GM18508 (cell line): Measurements from ENCODE around the gene ZNF669.

ENCODE experiments used
- ATAC-seq: cut with Tn5 transposase; IDR thresholded peaks from one replicate; pipeline ENCODE4 v1.9.1; 2021; ENCODE audit warnings: moderate number of reproducible peaks; ENCODE audit not compliant: insufficient read depth, unreplicated experiment

ZNF669 gene

DNA sequence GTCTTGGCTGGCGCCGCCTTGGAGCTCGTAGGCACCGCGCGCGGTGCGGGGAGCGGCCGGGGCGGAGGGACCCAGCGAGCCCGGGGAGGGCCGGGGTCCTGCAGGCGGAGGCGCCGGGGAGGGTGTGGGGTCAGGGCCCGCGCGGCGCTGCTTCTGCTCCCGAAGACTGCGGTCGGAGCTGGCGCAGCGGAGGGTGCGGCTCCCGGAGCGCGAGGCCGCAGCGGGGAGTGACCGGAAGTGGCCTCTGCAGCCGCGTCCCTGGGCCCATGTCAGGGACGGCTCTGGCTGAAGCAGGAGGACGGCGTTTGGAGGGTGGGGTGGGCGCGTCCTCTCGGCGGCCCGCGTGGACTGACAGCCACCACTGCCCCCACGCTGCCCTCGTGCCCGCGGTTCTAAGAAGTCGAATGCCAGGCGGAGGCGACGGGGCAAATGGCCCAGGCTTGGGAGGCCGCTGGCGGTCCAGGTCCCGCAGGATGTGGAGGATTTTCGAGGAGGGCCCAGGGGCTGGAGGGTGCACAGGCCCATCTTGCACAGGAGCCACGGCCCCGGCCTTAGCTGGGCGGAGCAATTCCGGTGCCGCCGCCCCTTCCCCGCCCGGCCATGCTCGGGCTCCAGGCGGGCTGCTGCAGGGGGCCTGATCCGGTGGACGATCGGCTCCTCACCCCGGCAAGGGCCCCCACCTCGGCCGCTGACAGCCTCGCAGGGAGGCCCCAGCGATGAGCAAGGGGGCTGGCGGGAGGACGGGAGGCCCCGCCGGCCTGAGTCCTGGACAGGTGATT is 7.7 kb upstream of the ZNF669 start:
- no peak for ATAC-seq

- ATAC-seq: no peak
Observed at GRCh38 chr1:247111259-247111699, 7.1 kb upstream of the ZNF669 start.

GRCh38 chr1:247110627-247111258 is 6.6 kb upstream of the ZNF669 start:
- no peak for ATAC-seq

DNA sequence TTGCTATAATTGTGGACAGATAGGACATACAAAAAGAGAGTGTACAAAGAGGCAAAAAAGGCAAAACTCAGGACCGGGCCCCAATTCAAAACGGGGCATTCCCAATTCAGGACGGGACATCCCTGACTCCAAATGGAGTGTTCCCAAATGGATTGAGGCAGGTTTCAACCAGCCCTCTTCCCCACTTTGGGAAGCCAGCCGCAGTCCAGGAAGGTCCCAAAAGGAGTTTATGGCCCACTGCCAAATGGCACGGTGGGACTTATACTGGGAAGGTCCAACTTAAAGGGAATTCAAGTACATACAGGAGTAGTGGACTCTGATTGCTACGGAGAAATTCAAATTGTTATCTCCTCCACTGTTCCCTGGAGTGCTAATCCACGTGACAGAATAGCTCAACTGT is 3.5 kb upstream of the ZNF669 start:
- ATAC-seq: no peak

- no peak for ATAC-seq
Observed at GRCh38 chr1:247105966-247106365, 1.8 kb upstream of the ZNF669 start.

GRCh38 chr1:247104965-247105364 is 809 bp upstream of the ZNF669 start:
- ATAC-seq: no peak

DNA sequence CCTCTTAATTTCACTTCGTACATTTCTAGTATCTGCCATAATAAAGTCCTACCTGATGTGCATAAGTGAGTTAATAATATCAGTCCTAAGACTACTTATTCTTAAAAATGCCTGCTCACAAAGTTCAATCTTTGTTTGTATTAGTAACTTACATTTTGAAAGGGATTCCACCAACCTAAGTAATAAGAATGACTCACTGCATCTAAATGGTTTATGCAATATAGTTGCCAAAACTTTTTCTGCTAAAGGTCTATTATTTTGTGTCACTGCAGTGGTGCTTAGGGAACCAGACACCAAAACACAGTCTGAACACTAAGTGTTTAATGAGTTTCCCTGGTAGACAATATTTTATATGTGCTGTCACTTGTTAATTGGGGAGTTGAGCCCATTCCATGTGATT is 1.8 kb downstream of the ZNF669 start:
- ATAC-seq: no peak

DNA sequence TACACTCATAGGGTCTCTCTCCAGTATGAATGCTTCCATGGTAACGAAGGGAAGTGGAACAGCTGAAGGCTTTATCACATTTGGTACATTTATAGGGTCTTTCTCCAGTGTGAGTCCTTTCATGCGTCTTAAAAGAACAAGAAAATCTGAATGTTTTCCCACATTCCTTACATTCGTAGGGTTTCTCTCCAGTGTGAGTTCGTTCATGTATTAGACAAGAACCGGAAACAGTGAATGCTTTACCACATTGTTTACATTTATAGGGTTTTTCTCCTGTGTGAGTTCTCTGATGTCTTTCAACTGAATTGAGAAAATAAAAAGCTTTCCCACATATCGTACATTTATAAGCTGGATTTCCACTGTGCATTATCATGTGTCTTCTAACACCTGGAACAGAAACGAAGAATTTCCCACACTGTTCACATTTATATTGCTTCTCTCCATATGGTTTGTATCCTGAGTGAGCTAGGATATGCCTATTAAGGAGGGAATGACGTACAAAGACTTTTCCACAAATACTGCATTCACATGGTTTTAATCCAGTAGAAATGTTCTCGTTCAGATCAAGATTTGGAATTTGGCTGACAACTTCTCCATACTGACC is 3.4 kb downstream of the ZNF669 start:
- no peak for ATAC-seq

GRCh38 chr1:247096958-247097357 is 7.2 kb downstream of the ZNF669 start:
- no peak for ATAC-seq

DNA sequence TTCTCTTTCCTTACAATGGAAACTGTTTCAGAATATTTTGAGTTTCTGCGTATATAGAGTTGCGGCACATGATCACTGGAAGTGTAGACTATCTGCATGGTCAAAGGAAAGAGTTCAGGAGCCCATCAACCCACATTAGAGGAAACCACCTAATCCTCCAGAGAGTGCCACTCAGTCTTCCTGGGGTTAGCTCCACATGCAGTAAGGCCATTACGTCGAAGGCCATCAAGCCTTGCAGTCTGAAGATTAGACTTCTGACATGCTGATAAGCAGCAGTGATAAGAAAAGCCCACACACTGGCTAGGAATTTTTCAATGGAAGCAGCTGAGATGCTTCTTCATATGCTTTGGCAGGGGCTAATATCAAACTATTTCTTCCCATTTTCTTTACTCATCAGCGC is 7.6 kb downstream of the ZNF669 start:
- ATAC-seq: no peak

- no peak for ATAC-seq
Observed at GRCh38 chr1:247096112-247096511, 8.0 kb downstream of the ZNF669 start.

DNA sequence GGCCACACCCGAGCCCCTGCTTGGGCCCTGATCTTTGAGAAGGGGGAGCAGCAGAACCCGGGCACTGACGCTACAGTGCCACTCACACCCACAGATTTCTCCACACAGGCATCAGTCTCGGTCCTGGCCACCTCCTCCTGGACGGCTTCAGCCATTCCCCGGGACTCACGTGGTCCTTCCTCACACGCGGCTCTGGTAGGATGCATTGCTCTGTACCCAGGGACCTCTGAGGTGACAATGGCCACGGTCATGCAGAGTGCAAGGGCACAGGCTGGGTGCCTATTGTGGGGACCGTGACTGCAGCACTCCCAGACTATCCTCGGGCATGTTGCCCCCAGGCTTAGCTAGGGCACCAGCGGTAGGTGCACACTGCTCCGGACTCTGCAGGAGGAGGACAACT is 13.7 kb downstream of the ZNF669 start:
- ATAC-seq: no peak

DNA sequence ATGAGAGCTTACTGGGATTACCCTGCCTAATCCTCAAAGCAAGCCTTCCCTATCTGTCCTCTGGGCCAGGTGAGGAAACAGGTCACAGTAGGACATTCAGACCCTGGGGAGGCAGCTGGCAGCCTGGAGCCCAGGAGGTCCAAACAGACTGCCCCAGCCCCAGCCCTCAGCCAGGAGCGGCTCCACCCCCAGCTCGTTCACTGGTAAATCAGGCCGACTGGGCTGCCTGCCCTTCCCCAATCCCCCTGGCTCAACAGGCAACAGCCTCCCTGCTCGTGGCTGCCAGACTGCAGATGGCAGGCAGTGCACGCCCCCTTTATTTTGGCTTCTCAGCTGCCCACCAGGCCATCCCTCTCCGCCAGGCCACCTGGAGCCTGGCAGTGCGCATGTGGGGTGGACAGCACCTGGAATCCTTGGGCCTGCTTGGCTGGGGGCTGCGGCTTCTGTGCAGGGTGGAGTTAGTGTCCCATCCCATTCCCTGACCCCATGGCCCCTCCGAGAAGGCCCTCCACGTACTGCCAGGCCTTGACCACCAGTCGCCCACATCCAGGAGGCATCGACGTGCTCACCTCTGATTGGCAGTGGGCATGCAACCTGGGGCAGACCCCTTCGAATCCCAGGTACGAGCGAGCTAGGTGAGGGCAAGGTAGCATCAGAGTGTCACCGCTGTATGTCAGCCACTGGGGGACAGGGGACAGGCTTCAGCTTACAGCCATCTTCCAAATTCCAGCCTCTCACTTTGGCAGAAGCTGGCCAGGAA is 14.4 kb downstream of the ZNF669 start:
- no peak for ATAC-seq

GRCh38 chr1:247088967-247089366 is 15.2 kb downstream of the ZNF669 start:
- no peak for ATAC-seq

DNA sequence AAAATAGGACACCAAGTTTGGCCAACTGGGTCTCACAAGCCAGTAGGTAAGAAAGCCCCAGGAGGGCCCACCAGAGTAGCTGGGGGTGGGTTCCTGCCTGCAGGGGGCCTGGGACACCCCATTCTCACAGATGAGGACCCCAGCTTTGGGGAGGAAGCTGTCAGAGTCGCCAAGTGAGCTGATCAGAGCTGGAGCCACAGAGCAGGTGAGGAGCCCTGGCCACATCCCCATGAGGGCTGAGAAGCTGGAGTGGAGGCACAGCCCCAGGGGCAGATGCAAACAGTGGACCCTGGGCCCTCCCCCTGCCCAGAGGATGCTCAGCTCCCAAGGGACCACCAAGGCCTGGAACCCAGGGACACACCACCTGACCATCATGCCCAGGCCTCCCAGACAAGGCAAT is 16.9 kb downstream of the ZNF669 start:
- no peak for ATAC-seq

DNA sequence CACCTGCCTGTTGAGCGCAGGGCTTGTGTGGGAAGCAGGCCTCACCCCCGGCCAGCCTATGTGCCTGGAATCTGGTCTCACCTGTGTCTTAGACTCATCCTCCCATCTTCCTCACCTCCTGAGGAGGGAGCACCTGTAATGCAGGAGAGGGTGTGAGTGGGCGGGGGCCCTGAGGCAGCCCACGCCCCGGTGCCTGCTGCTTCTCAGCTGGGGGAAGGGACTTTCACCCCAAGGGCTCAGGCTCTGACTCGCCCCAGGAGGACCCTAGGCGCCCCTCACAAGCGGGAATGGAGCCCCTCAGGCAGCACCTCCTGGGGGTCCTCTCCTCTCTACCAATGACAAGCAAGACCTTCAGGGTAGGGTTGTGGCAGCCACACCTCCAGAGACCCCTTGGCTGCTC is 18.8 kb downstream of the ZNF669 start:
- ATAC-seq: no peak

DNA sequence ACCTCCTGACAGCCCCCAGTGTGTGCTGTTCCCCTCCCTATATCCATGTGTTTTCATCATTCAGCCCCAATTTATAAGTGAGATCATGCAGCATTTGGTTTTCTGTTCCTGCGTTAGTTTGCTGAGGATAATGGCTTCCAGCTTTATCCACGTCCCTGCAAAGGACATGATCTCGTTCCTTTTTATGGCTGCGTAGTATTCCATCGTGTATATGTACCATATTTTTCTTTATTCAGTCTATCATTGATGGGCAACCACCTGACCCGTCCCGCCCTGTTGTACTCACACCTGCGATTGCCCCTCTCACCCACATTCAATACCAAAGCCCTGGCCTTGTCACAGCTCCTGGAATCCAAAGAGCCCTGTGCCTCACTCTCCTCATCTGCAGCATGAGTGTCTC is 19.4 kb downstream of the ZNF669 start:
- ATAC-seq: no peak

- no peak for ATAC-seq
Observed at GRCh38 chr1:247079141-247079874, 24.8 kb downstream of the ZNF669 start.

DNA sequence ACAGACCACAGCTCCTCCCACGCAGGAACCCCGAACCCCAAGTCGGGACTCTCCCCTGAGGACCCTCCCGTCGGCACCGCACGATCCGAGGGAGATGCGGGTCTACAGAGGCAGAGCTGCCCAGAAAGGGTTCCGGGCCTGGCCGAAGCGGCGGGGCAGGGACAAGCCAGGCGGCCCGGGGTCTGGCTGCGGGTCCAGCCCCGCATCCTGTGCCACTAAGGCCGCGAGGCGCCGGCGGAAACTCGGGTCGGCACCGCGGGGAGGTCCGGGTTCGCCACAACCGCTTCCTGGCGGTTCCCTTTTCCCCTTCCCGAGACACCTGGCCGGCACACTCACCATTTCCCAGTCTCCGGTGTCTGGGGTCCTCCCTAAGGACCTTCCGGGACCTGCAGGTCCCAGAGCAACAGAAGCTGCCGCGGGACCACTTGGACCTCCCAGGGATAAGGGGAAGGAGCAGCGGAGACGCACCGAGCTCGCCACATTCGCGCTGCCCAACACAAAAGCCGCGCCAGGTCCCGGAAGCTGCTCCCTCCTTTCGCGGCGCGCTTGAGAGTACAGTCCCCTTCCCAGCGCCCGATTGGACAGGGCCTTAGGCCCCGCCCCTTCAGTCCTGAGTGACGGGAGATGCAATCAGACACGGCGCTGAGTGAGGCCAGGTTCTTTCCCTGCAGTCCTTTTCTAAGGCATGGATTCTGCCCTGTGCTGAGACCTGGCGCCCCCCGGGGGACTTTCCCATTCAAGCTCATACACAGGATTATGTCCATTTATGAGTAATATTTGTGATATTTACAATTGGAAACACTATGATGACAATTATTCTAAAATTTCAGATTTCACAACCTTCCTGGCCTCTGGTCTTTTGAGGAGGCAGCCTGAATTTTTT is 25.7 kb downstream of the ZNF669 start, which contains the start of gene ZNF670:
Gene ZNF670, minus strand, starts transcription at position 554 of the 883 bp plus-strand sequence. Its CDS starts 215 bp downstream, at position 339.
- ATAC-seq: peak; percentile 97
